ENCODE measurements around the gene GPR132.
"Not testable (repeated sequence)": the region's sequence is repeated elsewhere in the genome, so short reads cannot be mapped to it uniquely, and the experiment has no call there.

Gene GPR132

GRCh38 chr14:105028251-105028927 lies 36.8 kb downstream of the GPR132 start:
- no peaks in the 10 kb centered on the region for H3K36me3 Mint-ChIP-seq
- peaks cover 32% of the 10 kb centered on the region for H3K4me1 Mint-ChIP-seq
- H3K4me3 Mint-ChIP-seq = no peak overlapping the region
- CTCF ChIA-PET = interaction anchor here (2.5 kb wide), 1 partner anchor 17 kb away, joined by 17 read pairs; no protein-coding TSS in a partner anchor
- no peak for DNase-seq
- peaks cover 6% of the 10 kb centered on the region for H3K27me3 Mint-ChIP-seq
- no peaks in the 10 kb centered on the region for H3K9me3 Mint-ChIP-seq
- no peak overlapping the region for H3K27ac Mint-ChIP-seq

- H3K4me1 Mint-ChIP-seq = peaks cover 30% of the 10 kb centered on the region
- CTCF ChIA-PET = interaction anchor here (2.5 kb wide), 1 partner anchor 17 kb away, joined by 17 read pairs; no protein-coding TSS in a partner anchor
- not testable (repeated sequence) for H3K9me3 Mint-ChIP-seq, H3K4me3 Mint-ChIP-seq, H3K36me3 Mint-ChIP-seq, H3K27me3 Mint-ChIP-seq, H3K27ac Mint-ChIP-seq, DNase-seq
Measured at GRCh38 chr14:105027718-105028117, 37.5 kb downstream of the GPR132 start.

- Mint-ChIP-seq H3K27me3 (no peaks in the 10 kb centered on the region), H3K27ac (no peak overlapping the region), H3K36me3 (no peaks in the 10 kb centered on the region), H3K4me3 (no peak overlapping the region), H3K4me1 (peaks cover 34% of the 10 kb centered on the region), H3K9me3 (no peaks in the 10 kb centered on the region)
- DNase-seq = no peak
- CTCF ChIA-PET = interaction anchor here (0.8 to 2.5 kb wide), 3 partner anchors 10 to 18 kb away, joined by 3 to 17 read pairs (median 4); no protein-coding TSS in a partner anchor
Measured at GRCh38 chr14:105026802-105027563, 38.2 kb downstream of the GPR132 start.

- CTCF ChIA-PET = interaction anchor here (0.8 to 2.0 kb wide), 2 partner anchors 13 to 16 kb away, joined by 4 read pairs; no protein-coding TSS in a partner anchor
Measured at GRCh38 chr14:105026033-105026785, 39.0 kb downstream of the GPR132 start.

GRCh38 chr14:105025429-105025828 lies 39.8 kb downstream of the GPR132 start:
- CTCF ChIA-PET = interaction anchor here (2.0 kb wide), 1 partner anchor 17 kb away, joined by 4 read pairs; no protein-coding TSS in a partner anchor
- H3K4me1 Mint-ChIP-seq = peaks cover 40% of the 10 kb centered on the region
- no peak overlapping the region for H3K4me3 Mint-ChIP-seq

More at GRCh38 chr14:105026033-105026785, 39.0 kb downstream of the GPR132 start:
- H3K36me3 Mint-ChIP-seq = no peaks in the 10 kb centered on the region
- H3K27ac Mint-ChIP-seq = peak overlapping the region; percentile 29
- H3K4me1 Mint-ChIP-seq = peaks cover 40% of the 10 kb centered on the region
- H3K27me3 Mint-ChIP-seq = no peaks in the 10 kb centered on the region
- H3K9me3 Mint-ChIP-seq = no peaks in the 10 kb centered on the region
- DNase-seq = no peak
- H3K4me3 Mint-ChIP-seq = no peak overlapping the region

GRCh38 chr14:105023791-105024480 lies 41.3 kb downstream of the GPR132 start:
- no peak overlapping the region for H3K4me3 Mint-ChIP-seq
- H3K9me3 Mint-ChIP-seq = no peaks in the 10 kb centered on the region
- peaks cover 52% of the 10 kb centered on the region for H3K4me1 Mint-ChIP-seq
- H3K27ac Mint-ChIP-seq = no peak overlapping the region
- no peaks in the 10 kb centered on the region for H3K27me3 Mint-ChIP-seq
- DNase-seq = no peak
- H3K36me3 Mint-ChIP-seq = peaks cover 11% of the 10 kb centered on the region
- CTCF ChIA-PET = interaction anchor here (6.4 kb wide), 1 partner anchor 20 kb away, joined by 44 read pairs; no protein-coding TSS in a partner anchor

More at GRCh38 chr14:105025429-105025828, 39.8 kb downstream of the GPR132 start:
- Mint-ChIP-seq H3K36me3 (no peaks in the 10 kb centered on the region), H3K9me3 (no peaks in the 10 kb centered on the region), H3K27me3 (no peaks in the 10 kb centered on the region), H3K27ac (peak overlapping the region; percentile 58)
- no peak for DNase-seq

- Mint-ChIP-seq H3K27me3 (no peaks in the 10 kb centered on the region), H3K4me3 (no peak overlapping the region), H3K36me3 (peaks cover 19% of the 10 kb centered on the region), H3K4me1 (peaks cover 60% of the 10 kb centered on the region), H3K27ac (no peak overlapping the region), H3K9me3 (no peaks in the 10 kb centered on the region)
- CTCF ChIA-PET = interaction anchor here (1.5 to 6.4 kb wide), 2 partner anchors 21 to 338 kb away, joined by 3 to 44 read pairs; no protein-coding TSS in a partner anchor
- DNase-seq = no peak
Measured at GRCh38 chr14:105023144-105023543, 42.1 kb downstream of the GPR132 start.

- Mint-ChIP-seq H3K4me1 (peaks cover 66% of the 10 kb centered on the region), H3K27ac (no peak overlapping the region), H3K36me3 (peaks cover 24% of the 10 kb centered on the region), H3K9me3 (no peaks in the 10 kb centered on the region), H3K4me3 (peak overlapping the region; percentile 79), H3K27me3 (no peaks in the 10 kb centered on the region)
- DNase-seq = no peak
- CTCF ChIA-PET = interaction anchor here (1.5 to 6.4 kb wide), 2 partner anchors 22 to 337 kb away, joined by 3 to 44 read pairs; no protein-coding TSS in a partner anchor
Measured at GRCh38 chr14:105022276-105022670, 43.0 kb downstream of the GPR132 start.

GRCh38 chr14:105021656-105022275 lies 43.5 kb downstream of the GPR132 start:
- peak overlapping the region; percentile 79 for H3K4me3 Mint-ChIP-seq
- H3K4me1 Mint-ChIP-seq = peaks cover 64% of the 10 kb centered on the region

GRCh38 chr14:105020815-105021655 lies 44.2 kb downstream of the GPR132 start, which contains the start of gene CDCA4:
TSS of gene CDCA4 (minus strand) at chr14:105021083. CDS start at chr14:105011929, 9,154 bp downstream.
- Mint-ChIP-seq H3K36me3 (peaks cover 33% of the 10 kb centered on the region), H3K9me3 (no peaks in the 10 kb centered on the region), H3K4me1 (peaks cover 67% of the 10 kb centered on the region), H3K27ac (peak within 1 kb of the TSS; percentile 94), H3K4me3 (peak within 1 kb of the TSS; percentile 96), H3K27me3 (no peaks in the 10 kb centered on the region)
- peak; percentile 96 for DNase-seq
- CTCF ChIA-PET = interaction anchor here (0.8 to 6.4 kb wide), 4 partner anchors 10 to 469 kb away, joined by 3 to 44 read pairs (median 4); no protein-coding TSS in a partner anchor

More at GRCh38 chr14:105021656-105022275, 43.5 kb downstream of the GPR132 start:
- CTCF ChIA-PET = interaction anchor here (6.4 kb wide), 1 partner anchor 22 kb away, joined by 44 read pairs; no protein-coding TSS in a partner anchor
- Mint-ChIP-seq H3K9me3 (no peaks in the 10 kb centered on the region), H3K36me3 (peaks cover 26% of the 10 kb centered on the region), H3K27ac (peak overlapping the region; percentile 74), H3K27me3 (no peaks in the 10 kb centered on the region)
- peak; percentile 63 for DNase-seq

GRCh38 chr14:105019861-105020814 lies 45.1 kb downstream of the GPR132 start:
- Mint-ChIP-seq H3K27ac (peak overlapping the region; percentile 94), H3K4me3 (peak overlapping the region; percentile 96), H3K4me1 (peaks cover 72% of the 10 kb centered on the region), H3K27me3 (no peaks in the 10 kb centered on the region), H3K9me3 (no peaks in the 10 kb centered on the region), H3K36me3 (peaks cover 39% of the 10 kb centered on the region)
- DNase-seq = peak; percentile 69
- CTCF ChIA-PET = interaction anchor here (0.8 to 6.4 kb wide), 7 partner anchors 9 to 470 kb away, joined by 3 to 44 read pairs (median 3); no protein-coding TSS in a partner anchor
